ENCODE data around the gene ADAM8.

DNA sequence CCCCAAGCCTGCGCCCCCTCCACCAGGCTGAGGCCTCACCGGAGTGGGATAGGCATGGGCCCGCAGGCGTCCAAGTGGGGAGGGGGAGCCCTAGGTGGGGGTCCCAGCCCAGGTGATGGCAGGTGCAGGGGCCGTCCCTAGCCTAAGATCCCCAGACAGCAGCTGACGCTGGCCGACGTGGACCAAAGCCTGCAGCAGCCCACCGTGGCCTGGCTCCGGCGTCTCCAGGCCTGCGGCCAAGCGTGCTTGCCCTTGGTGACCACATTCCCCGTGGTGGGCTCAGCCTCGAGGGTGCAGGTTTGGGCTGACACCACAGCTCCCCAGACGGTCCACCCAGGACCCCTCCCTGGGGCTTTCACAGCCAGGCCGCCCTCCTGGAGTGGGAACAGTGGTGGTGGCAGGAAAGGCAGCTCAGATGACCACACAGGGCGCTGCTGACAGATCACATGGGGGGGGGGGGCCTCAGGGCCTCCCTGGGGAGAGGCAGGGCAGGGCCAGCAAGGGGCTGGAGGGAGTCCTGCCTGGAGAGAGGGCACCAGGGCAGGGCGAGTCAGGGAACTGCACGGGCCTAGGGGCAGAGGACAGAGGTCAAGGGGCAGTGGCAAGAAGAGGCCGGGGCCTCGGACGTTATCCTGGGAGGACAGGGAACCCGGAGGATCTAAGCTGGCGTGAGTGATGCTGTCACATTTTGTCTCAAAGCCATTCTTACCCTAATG, 767 bp upstream of the ADAM8 start:
- TF ChIP-seq, protein P1, sequence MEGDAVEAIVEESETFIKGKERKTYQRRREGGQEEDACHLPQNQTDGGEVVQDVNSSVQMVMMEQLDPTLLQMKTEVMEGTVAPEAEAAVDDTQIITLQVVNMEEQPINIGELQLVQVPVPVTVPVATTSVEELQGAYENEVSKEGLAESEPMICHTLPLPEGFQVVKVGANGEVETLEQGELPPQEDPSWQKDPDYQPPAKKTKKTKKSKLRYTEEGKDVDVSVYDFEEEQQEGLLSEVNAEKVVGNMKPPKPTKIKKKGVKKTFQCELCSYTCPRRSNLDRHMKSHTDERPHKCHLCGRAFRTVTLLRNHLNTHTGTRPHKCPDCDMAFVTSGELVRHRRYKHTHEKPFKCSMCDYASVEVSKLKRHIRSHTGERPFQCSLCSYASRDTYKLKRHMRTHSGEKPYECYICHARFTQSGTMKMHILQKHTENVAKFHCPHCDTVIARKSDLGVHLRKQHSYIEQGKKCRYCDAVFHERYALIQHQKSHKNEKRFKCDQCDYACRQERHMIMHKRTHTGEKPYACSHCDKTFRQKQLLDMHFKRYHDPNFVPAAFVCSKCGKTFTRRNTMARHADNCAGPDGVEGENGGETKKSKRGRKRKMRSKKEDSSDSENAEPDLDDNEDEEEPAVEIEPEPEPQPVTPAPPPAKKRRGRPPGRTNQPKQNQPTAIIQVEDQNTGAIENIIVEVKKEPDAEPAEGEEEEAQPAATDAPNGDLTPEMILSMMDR (IDR thresholded peaks at IDR 0.05): no peak
- TF ChIP-seq POLR2A (IDR thresholded peaks at IDR 0.05): no peak
